ENCODE data around the gene UBE2G2. TPM values are rescaled to one million over a fixed set of nuclear protein-coding genes. Genes with fewer than 3 reads are reported as not detected.

Gene UBE2G2
- total RNA-seq, 3 donors from 2014 or later, result 64.2 to 85.4 (median 66.8) TPM

DNA sequence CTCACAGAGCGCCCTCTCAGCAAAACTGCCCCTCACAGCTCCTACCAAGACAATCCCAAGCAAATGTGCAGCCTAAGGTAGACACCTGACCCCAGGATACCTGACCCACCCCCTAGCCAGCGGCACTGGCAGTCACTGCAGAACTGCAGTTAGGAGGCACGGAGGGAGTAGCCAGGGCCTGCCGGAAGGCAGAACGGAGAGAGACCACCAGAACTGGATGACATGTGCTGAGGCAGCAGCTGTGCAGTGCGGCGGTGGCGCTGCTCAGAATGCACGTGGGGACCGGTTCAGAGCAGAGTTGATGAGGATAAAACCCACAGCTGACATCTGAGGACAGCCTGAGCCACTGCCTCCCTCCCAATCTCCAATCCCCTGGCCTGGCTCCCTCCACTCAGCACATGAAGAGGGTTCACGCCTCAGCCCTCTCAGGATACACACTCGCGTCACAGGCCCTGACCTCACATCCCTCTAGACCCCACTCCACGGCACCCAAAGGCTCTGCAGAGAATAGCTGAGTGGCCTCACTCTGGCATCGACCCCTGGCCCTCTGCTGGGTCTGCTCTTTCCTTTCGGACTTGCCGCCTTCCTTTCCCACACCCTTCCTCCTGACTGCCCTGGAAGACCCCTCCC is 29.6 kb downstream of the UBE2G2 start:
- no peaks in the 10 kb centered on the region for H3K9me3 ChIP-seq
- TF ChIP-seq, protein P1, sequence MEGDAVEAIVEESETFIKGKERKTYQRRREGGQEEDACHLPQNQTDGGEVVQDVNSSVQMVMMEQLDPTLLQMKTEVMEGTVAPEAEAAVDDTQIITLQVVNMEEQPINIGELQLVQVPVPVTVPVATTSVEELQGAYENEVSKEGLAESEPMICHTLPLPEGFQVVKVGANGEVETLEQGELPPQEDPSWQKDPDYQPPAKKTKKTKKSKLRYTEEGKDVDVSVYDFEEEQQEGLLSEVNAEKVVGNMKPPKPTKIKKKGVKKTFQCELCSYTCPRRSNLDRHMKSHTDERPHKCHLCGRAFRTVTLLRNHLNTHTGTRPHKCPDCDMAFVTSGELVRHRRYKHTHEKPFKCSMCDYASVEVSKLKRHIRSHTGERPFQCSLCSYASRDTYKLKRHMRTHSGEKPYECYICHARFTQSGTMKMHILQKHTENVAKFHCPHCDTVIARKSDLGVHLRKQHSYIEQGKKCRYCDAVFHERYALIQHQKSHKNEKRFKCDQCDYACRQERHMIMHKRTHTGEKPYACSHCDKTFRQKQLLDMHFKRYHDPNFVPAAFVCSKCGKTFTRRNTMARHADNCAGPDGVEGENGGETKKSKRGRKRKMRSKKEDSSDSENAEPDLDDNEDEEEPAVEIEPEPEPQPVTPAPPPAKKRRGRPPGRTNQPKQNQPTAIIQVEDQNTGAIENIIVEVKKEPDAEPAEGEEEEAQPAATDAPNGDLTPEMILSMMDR (IDR thresholded peaks at IDR 0.05), result no peak
- DNase-seq (no peak), ATAC-seq (no peak)
- intact Hi-C loops (cut with DNase I, micrococcal nuclease), result no loop called here
- no peaks in the 10 kb centered on the region for H3K4me1 ChIP-seq (ENCODE audit: low read depth)
- H3K36me3 ChIP-seq (ENCODE audit: low read depth), result peaks cover 4% of the 10 kb centered on the region
- no peak overlapping the region for H3K4me3 ChIP-seq

DNA sequence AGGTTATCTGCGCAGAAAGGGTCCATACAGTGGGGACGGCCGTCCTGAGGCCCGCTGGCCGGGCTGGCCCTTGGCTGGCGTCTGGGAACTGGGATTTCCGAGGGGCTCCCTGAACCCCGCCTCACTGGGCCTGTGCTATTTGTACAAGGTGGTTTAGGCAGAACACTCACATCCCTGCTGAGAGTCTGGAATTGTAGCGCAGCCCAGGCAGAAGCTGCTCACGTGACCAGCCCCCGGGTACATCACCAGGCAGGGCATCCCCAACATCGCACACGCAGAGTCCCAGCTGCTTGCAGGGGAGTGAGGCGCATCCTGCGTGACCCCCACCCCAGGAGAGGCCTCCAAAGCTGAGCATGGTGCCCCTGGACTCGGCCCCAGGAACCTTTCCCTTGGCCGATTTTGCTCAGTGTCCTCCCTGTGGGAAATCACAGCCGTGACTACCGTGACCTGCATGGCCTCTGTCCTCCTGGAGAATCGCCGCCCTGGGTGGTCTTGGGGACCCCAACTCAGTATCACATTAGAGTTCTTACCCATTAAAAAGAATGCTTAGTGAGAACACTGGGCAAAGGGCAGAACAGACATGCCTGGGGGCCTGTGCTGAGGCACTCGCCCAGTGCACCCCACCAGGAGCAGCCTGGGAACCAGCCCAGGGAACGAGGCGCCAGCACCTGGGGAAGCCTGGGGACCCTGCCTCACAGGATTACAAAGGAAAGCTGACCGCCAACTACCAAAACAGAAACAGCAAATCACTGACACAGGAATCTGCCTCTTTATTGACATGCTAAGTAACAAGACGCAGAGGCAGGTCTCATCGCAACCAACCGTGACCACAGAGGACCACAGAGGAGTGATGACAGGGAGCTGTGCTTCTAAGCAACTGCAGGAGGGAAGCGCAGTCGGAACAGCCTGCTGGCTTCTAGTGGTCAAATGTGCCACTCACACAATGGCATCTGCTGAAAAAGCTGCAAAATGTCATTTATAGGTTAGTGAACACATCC is 33.5 kb downstream of the UBE2G2 start:
- Histone ChIP-seq H3K9me3 (no peaks in the 10 kb centered on the region), H3K4me1 (ENCODE audit: low read depth) (peaks cover 2% of the 10 kb centered on the region), H3K4me3 (no peak overlapping the region), H3K36me3 (ENCODE audit: low read depth) (peaks cover 4% of the 10 kb centered on the region)
- intact Hi-C loops (cut with DNase I, micrococcal nuclease), result no loop called here
- ATAC-seq (no peak), DNase-seq (no peak)
- TF ChIP-seq, protein P1 (IDR thresholded peaks at IDR 0.05), result no peak

DNA sequence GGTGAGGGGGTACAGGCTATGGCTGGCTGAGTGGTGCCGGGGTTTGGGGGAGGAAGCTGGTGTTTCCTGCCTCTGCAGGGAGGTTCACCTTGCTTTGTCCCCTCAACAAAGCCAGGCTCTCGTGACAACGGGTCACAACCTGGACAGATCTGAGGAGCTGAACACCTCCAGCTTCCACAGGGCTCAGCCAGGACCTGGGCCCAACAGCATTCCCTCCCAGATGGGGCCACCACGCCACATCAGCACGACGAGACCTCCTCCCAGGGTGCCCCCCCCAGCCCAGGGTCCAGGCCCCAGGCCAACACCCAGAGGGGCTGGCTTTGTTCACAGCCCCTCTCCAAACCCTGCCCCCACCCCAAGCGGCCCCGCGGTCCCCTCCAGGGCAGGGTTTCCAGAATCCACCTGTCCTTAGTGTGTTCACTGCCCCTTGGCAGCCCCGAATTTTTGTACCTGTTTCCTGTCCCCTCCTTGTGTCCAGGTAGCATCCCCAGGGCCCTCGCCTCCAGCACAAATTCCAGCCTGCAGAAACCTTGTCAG is 34.7 kb downstream of the UBE2G2 start:
- Histone ChIP-seq H3K9me3 (no peaks in the 10 kb centered on the region), H3K4me3 (no peak overlapping the region), H3K36me3 (ENCODE audit: low read depth) (peaks cover 4% of the 10 kb centered on the region), H3K4me1 (ENCODE audit: low read depth) (peaks cover 7% of the 10 kb centered on the region)
- ATAC-seq (no peak), DNase-seq (no peak)
- TF ChIP-seq, protein P1 (IDR thresholded peaks at IDR 0.05), result no peak
- intact Hi-C loops (cut with DNase I, micrococcal nuclease), result no loop called here

DNA sequence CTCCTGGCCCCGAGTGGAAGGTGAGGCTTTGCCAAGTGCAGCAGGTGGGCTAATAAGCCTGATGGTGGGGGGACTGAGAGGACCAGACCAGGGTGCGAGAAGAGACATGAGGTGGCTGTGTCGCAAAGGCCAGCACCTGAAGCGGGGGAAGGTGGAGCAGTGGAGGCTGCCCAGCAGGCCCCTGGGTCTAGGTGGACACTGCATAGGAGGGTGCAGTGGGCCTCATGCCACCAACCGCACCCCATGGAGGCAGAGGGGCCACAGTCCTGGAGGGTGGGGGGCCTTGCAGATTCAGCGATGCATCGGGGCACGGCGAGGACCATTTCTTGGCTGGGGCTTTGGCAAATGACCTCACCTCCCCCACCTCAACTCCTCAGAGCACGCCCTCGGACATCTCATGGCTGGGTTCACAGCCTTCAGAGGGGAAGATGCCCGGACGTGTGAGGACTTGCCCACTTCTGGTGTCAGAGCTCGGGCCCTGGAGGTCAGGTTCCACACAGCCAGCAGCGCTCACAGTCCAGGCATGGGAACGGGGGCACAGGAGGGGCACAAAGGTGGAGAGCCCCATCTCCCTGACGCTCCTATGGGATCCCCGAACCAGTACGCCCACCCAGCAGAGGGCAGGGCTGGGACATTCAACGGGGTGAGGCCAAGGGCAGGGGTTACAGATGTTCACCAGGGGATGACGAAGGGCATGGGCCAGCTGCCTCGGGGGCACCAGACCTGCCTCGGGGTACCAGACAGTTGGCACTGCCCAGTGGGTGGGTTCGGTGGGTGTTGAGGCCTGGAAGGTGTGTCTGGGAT is 35.4 kb downstream of the UBE2G2 start:
- TF ChIP-seq, protein P1 (IDR thresholded peaks at IDR 0.05), result no peak
- Histone ChIP-seq H3K9me3 (no peaks in the 10 kb centered on the region), H3K4me3 (no peak overlapping the region), H3K36me3 (ENCODE audit: low read depth) (peaks cover 4% of the 10 kb centered on the region), H3K4me1 (ENCODE audit: low read depth) (peaks cover 10% of the 10 kb centered on the region)
- ATAC-seq, result no peak
- DNase-seq, result no peak
- intact Hi-C loops (cut with DNase I, micrococcal nuclease), result no loop called here
